Liver (tissue), 9 donors: Measurements from ENCODE around the gene SZT2. TPM values are rescaled to one million over a fixed set of nuclear protein-coding genes. Genes with fewer than 3 reads are reported as not detected.

Source experiments
- DNase-seq: peaks from one replicate; pipeline ENCODE4 v3.0.0-alpha.2; 2017; ENCODE audit warnings: low spot score
- H3K27ac ChIP-seq, 2 donors: one replicate each; pipeline ENCODE4 v1.7.0; 2013; ENCODE audit warnings: inconsistent platforms in 2 of 2, low read length in 2 of 2, control low read depth in 1 of 2, low read depth in 1 of 2, mild to moderate bottlenecking in 1 of 2
- H3K27me3 ChIP-seq, 4 donors: one replicate each; pipeline versions ENCODE4 v1.6.1 to v1.7.0; 2013; ENCODE audit warnings: low read length in 3 of 4, inconsistent platforms in 1 of 4, mild to moderate bottlenecking in 1 of 4, moderate library complexity in 1 of 4; ENCODE audit not compliant: control insufficient read depth in 4 of 4, insufficient read depth in 4 of 4
- H3K36me3 ChIP-seq, 4 donors: one replicate each; pipeline versions ENCODE4 v1.6.1 to v1.7.0; 2013; ENCODE audit warnings: low read length in 3 of 4, mild to moderate bottlenecking in 3 of 4, low read depth in 1 of 4, moderate library complexity in 1 of 4; ENCODE audit not compliant: control insufficient read depth in 4 of 4, insufficient read depth in 3 of 4
- H3K4me1 ChIP-seq, 4 donors: one replicate each; pipeline versions ENCODE4 v1.6.1 to v1.7.0; 2013; ENCODE audit warnings: low read length in 3 of 4, mild to moderate bottlenecking in 3 of 4, moderate library complexity in 1 of 4; ENCODE audit not compliant: control insufficient read depth in 4 of 4, insufficient read depth in 4 of 4
- H3K4me3 ChIP-seq, 3 donors: one replicate each; pipeline versions ENCODE4 v1.6.1 to v1.7.0; 2013; ENCODE audit warnings: low read length in 3 of 3, control low read depth in 1 of 3, low read depth in 1 of 3, mild to moderate bottlenecking in 1 of 3
- H3K9ac ChIP-seq, 2 donors: one replicate each; pipeline ENCODE4 v1.7.0; 2013; ENCODE audit warnings: low read length in 2 of 2, mild to moderate bottlenecking in 2 of 2, moderate library complexity in 2 of 2, control low read depth in 1 of 2, low read depth in 1 of 2
- H3K9me3 ChIP-seq, 4 donors: one replicate each; pipeline versions ENCODE4 v1.6.1 to v1.7.0; 2013; ENCODE audit warnings: low read length in 3 of 4; ENCODE audit not compliant: control insufficient read depth in 4 of 4
- EGR1 ChIP-seq, 2 donors: IDR thresholded peaks; 2 replicates each; pipeline ENCODE4 v1.6.1; 2016 to 2018; ENCODE audit warnings: antibody characterized with exemption in 2 of 2, low read depth in 2 of 2
- FOXA1 ChIP-seq: IDR thresholded peaks from 2 replicates; pipeline ENCODE4 v1.6.1; 2016; ENCODE audit warnings: antibody characterized with exemption
- FOXA2 ChIP-seq: IDR thresholded peaks from 2 replicates; pipeline ENCODE4 v1.6.1; 2016; ENCODE audit warnings: antibody characterized with exemption
- GABPA ChIP-seq, 2 donors: IDR thresholded peaks in 1 of 2; conservative IDR thresholded peaks in 1 of 2; 2 replicates each; pipeline ENCODE4 v1.6.1; 2016; ENCODE audit warnings: antibody characterized with exemption in 2 of 2, mild to moderate bottlenecking in 1 of 2, moderate library complexity in 1 of 2
- HNF4A ChIP-seq, 2 donors: conservative IDR thresholded peaks; 2 replicates each; pipeline ENCODE4 v1.6.1; 2016; ENCODE audit warnings: antibody characterized with exemption in 2 of 2, mild to moderate bottlenecking in 2 of 2
- HNF4G ChIP-seq: IDR thresholded peaks from 2 replicates; pipeline ENCODE4 v1.6.1; 2016; ENCODE audit warnings: antibody characterized with exemption
- JUND ChIP-seq, 2 donors: IDR thresholded peaks; 2 replicates each; pipeline ENCODE4 v1.6.1; 2016; ENCODE audit warnings: antibody characterized with exemption in 2 of 2
- NR2F2 ChIP-seq: IDR thresholded peaks from 2 replicates; pipeline ENCODE4 v1.6.1; 2016; ENCODE audit warnings: antibody characterized with exemption
- RXRA ChIP-seq, 2 donors: IDR thresholded peaks; 2 replicates each; pipeline ENCODE4 v1.6.1; 2017 to 2018; ENCODE audit warnings: antibody characterized with exemption in 2 of 2, mild to moderate bottlenecking in 1 of 2
- SP1 ChIP-seq: IDR thresholded peaks from 2 replicates; pipeline ENCODE4 v1.6.1; 2018; ENCODE audit warnings: antibody characterized with exemption, mild to moderate bottlenecking
- WGBS: extraction: QIAGEN DNeasy Blood & Tissue Kit; methylation state at CpG from one replicate; pipeline ENCODE4 v1.1.7; 2013; 5-methylcytosine and 5-hydroxymethylcytosine counted together
- polyA plus RNA-seq, 2 donors: library from polyadenylated mRNA; stranded (reverse) in 1 of 2; unstranded in 1 of 2; fragments of 200-250 nt in 1 of 2; fragments of >200 nt in 1 of 2; fragmentation: Nextera tagmentation in 1 of 2; extraction: Ambion mirVana in 1 of 2; gene quantifications; one replicate each; pipeline versions ENCODE4 v1.2.1 to v1.2.3, GENCODE V29; 2013 to 2015
- total RNA-seq, 2 donors: library from RNA; depleted of rRNA; stranded (reverse); fragments of >200 nt; gene quantifications; one replicate each; pipeline ENCODE4 v1.2.3, GENCODE V29; 2014
- TF ChIP-seq, protein P1 (sequence below): IDR thresholded peaks from 2 replicates; pipeline ENCODE4 v1.6.1; 2016; ENCODE audit warnings: antibody characterized with exemption
- TF ChIP-seq, protein P2 (sequence below): fragments of 150-350 bp; IDR thresholded peaks from 2 replicates; pipeline ENCODE4 v1.5.1; 2017; ENCODE audit warnings: improper control_type of control experiment, low read depth, low read length; ENCODE audit not compliant: missing input control
- TF ChIP-seq, protein P3 (sequence below): IDR thresholded peaks from 2 replicates; pipeline ENCODE4 v1.6.1; 2016; ENCODE audit warnings: antibody characterized with exemption
- TF ChIP-seq, protein P4 (sequence below): IDR thresholded peaks from 2 replicates; pipeline ENCODE4 v1.6.1; 2016; ENCODE audit warnings: antibody characterized with exemption, mild to moderate bottlenecking
- TF ChIP-seq, protein P5 (sequence below): IDR thresholded peaks from 2 replicates; pipeline ENCODE4 v1.6.1; 2016; ENCODE audit warnings: antibody characterized with exemption
- donor health status: healthy.
- donor health status: healthy.
- donor health status: healthy.
- donor health status: healthy.
- donor health status: healthy.

Gene SZT2
- total and polyA plus RNA-seq, 4 donors: 4.8 to 31.0 (median 11.9) TPM

DNA sequence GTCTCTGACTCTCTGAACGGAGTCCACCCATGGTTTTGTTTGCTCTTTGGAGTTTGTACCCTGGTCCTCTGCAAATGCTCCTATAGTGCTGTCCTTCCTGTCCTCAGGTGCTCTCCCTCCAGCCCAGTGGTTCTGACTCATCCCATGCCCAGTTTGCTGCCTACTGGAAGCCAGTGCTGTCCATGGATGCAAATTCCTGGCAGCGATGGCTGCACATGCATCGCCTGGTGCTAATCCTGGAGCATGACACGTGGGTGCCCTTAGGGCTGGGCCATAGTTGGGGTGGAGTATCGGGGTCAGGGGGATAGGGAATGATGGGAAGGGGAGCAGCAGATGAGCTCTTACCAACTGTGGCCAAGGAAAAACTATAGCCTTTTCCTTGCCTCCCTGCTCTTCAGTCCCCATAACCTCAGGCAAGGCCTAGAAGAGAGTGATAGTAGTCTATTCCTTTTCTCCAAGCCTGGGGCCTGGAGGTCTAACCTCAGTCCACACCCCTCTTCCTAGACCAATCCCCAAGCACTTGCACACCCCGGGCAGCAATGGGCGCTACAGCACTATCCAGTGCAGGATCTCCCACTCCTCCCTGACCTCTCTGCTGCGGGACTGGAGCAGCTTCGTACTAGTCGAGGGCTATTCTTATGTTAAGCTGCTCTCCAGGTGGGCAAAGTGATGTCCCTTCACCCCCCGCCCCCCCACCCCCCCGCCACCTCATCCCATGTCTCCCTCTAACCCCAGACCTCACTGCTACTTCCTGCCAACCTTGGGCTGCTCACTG, 32.5 kb downstream of the SZT2 start:
- H3K27ac ChIP-seq: no peak overlapping the region
- no peak overlapping the region for H3K4me3 ChIP-seq
- TF ChIP-seq HNF4G (no peak), HNF4A (conservative IDR thresholded peaks at IDR 0.05) (peak; percentile 24 to 42)
- 95% methylated on average over 12 of the region's 12 CpGs for WGBS
- H3K27me3 ChIP-seq: no peaks in the 10 kb centered on the region
- H3K36me3 ChIP-seq: peaks cover 25 to 76% (median 64%) of the 10 kb centered on the region in 4 donors
- H3K4me1 ChIP-seq: no peaks in the 10 kb centered on the region
- H3K9me3 ChIP-seq: no peaks in the 10 kb centered on the region
- DNase-seq: no peak
- no peak overlapping the region for H3K9ac ChIP-seq

DNA sequence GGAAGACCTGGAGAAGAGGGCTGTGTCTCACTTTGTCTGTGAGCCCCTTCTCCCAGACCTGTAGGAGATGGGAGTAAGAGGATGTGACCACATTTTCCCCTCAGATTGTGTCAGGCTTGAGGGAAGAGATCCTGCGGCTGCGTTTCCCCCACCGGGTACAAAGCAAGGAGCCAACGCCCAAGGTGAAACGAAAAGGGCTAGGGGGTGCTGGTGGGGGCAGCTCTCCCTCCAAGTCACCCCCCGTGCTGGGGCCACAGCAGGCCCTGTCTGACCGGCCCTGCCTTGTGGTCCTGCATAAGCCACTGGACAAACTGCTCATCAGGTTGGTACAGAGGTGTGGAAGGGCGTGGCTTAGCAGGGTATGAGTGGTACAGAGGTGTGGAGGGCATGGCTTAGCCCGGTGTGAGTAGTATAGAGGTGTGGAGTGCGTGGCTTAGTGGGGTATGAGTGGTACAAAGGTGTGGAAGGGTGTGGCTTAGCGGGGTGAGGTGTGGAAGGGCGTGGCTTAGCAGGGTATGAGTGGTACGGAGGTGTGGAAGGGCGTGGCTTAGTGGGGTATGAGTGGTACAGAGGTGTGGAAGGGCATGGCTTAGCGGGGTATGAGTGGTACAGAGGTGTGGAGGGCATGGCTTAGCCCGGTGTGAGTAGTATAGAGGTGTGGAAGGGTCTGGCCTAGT, 33.4 kb downstream of the SZT2 start:
- H3K36me3 ChIP-seq: peaks cover 28 to 80% (median 67%) of the 10 kb centered on the region in 4 donors
- no peak overlapping the region for H3K27ac ChIP-seq
- WGBS: 96% methylated on average over 16 of the region's 16 CpGs
- no peaks in the 10 kb centered on the region for H3K4me1 ChIP-seq
- H3K9ac ChIP-seq: no peak overlapping the region
- H3K4me3 ChIP-seq: no peak overlapping the region
- no peaks in the 10 kb centered on the region for H3K9me3 ChIP-seq
- DNase-seq: no peak
- TF ChIP-seq, protein P1, sequence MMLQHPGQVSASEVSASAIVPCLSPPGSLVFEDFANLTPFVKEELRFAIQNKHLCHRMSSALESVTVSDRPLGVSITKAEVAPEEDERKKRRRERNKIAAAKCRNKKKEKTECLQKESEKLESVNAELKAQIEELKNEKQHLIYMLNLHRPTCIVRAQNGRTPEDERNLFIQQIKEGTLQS: no peak
- TF ChIP-seq FOXA2 (no peak), SP1 (no peak), FOXA1 (no peak), HNF4A (conservative IDR thresholded peaks at IDR 0.05) (no peak), HNF4G (no peak), NR2F2 (no peak), RXRA (IDR thresholded peaks at IDR 0.05) (no peak), GABPA (IDR thresholded peaks at IDR 0.05 in 1 of 2, conservative IDR thresholded peaks at IDR 0.05 in 1 of 2) (no peak), JUND (IDR thresholded peaks at IDR 0.05) (no peak), EGR1 (IDR thresholded peaks at IDR 0.05; ENCODE audit: low read depth in 2 of 2) (no peak)
- TF ChIP-seq, protein P2, sequence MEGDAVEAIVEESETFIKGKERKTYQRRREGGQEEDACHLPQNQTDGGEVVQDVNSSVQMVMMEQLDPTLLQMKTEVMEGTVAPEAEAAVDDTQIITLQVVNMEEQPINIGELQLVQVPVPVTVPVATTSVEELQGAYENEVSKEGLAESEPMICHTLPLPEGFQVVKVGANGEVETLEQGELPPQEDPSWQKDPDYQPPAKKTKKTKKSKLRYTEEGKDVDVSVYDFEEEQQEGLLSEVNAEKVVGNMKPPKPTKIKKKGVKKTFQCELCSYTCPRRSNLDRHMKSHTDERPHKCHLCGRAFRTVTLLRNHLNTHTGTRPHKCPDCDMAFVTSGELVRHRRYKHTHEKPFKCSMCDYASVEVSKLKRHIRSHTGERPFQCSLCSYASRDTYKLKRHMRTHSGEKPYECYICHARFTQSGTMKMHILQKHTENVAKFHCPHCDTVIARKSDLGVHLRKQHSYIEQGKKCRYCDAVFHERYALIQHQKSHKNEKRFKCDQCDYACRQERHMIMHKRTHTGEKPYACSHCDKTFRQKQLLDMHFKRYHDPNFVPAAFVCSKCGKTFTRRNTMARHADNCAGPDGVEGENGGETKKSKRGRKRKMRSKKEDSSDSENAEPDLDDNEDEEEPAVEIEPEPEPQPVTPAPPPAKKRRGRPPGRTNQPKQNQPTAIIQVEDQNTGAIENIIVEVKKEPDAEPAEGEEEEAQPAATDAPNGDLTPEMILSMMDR: no peak
- TF ChIP-seq, protein P3, sequence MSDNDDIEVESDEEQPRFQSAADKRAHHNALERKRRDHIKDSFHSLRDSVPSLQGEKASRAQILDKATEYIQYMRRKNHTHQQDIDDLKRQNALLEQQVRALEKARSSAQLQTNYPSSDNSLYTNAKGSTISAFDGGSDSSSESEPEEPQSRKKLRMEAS: no peak
- TF ChIP-seq, protein P4, sequence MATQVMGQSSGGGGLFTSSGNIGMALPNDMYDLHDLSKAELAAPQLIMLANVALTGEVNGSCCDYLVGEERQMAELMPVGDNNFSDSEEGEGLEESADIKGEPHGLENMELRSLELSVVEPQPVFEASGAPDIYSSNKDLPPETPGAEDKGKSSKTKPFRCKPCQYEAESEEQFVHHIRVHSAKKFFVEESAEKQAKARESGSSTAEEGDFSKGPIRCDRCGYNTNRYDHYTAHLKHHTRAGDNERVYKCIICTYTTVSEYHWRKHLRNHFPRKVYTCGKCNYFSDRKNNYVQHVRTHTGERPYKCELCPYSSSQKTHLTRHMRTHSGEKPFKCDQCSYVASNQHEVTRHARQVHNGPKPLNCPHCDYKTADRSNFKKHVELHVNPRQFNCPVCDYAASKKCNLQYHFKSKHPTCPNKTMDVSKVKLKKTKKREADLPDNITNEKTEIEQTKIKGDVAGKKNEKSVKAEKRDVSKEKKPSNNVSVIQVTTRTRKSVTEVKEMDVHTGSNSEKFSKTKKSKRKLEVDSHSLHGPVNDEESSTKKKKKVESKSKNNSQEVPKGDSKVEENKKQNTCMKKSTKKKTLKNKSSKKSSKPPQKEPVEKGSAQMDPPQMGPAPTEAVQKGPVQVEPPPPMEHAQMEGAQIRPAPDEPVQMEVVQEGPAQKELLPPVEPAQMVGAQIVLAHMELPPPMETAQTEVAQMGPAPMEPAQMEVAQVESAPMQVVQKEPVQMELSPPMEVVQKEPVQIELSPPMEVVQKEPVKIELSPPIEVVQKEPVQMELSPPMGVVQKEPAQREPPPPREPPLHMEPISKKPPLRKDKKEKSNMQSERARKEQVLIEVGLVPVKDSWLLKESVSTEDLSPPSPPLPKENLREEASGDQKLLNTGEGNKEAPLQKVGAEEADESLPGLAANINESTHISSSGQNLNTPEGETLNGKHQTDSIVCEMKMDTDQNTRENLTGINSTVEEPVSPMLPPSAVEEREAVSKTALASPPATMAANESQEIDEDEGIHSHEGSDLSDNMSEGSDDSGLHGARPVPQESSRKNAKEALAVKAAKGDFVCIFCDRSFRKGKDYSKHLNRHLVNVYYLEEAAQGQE: no peak
- TF ChIP-seq, protein P5, sequence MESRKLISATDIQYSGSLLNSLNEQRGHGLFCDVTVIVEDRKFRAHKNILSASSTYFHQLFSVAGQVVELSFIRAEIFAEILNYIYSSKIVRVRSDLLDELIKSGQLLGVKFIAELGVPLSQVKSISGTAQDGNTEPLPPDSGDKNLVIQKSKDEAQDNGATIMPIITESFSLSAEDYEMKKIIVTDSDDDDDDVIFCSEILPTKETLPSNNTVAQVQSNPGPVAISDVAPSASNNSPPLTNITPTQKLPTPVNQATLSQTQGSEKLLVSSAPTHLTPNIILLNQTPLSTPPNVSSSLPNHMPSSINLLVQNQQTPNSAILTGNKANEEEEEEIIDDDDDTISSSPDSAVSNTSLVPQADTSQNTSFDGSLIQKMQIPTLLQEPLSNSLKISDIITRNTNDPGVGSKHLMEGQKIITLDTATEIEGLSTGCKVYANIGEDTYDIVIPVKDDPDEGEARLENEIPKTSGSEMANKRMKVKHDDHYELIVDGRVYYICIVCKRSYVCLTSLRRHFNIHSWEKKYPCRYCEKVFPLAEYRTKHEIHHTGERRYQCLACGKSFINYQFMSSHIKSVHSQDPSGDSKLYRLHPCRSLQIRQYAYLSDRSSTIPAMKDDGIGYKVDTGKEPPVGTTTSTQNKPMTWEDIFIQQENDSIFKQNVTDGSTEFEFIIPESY: no peak
- H3K27me3 ChIP-seq: no peaks in the 10 kb centered on the region
